HG02588 (cell line): ENCODE measurements around the gene PER1.

Experiments used
- ATAC-seq: cut with Tn5 transposase; IDR thresholded peaks from one replicate; pipeline ENCODE4 v1.9.1; 2021; ENCODE audit warnings: mild to moderate bottlenecking, moderate library complexity; ENCODE audit not compliant: unreplicated experiment

PER1 gene

GRCh38 chr17:8153957-8154607, 1.9 kb upstream of the PER1 start:
- no peak for ATAC-seq

GRCh38 chr17:8153525-8153956, 1.3 kb upstream of the PER1 start:
- ATAC-seq = no peak

- no peak for ATAC-seq
Measured at GRCh38 chr17:8153031-8153451, 837 bp upstream of the PER1 start.

GRCh38 chr17:8151641-8152111, 528 bp downstream of the PER1 start:
- no peak for ATAC-seq

GRCh38 chr17:8151120-8151640, 1.0 kb downstream of the PER1 start:
- ATAC-seq = no peak

- no peak for ATAC-seq
Measured at GRCh38 chr17:8150194-8151119, 1.7 kb downstream of the PER1 start.

DNA sequence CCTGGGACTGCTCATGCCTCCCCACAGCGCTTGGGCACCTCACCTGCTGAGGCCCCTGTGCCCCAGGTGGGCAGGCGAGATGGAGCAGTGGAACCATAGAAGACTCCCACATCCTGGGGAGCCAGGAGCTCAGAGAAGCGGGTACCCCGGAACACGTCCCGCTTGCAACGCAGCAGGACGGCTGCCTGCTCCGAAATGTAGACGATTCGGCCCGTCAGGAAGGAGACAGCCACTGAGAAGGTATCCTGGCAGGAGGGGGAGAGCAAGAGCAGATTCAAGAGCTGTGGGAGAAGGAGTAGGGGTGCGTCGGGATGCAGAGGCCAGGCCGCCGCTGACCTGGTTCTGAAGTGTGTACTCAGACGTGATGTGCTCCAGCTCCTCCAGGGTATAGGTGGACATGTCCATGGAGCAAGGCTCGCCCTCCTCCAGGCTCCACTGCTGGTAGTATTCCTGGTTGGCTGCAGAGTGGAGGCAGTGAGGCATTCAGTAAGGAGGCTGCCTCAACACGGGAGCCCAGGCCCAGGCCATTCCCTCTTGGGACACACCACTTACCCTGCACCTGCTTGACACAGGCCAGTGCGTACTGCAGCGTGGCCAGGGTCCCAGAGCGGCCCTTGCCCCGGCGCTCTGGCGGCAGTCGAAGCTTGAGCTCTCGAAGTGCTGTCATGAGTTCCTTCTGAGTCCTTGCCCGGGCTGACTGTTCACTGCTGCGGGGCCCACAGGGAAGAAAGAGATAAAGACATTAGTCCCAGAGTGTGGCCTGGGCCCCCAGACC, 2.6 kb downstream of the PER1 start:
- no peak for ATAC-seq

GRCh38 chr17:8148560-8148959, 3.6 kb downstream of the PER1 start:
- ATAC-seq = no peak

DNA sequence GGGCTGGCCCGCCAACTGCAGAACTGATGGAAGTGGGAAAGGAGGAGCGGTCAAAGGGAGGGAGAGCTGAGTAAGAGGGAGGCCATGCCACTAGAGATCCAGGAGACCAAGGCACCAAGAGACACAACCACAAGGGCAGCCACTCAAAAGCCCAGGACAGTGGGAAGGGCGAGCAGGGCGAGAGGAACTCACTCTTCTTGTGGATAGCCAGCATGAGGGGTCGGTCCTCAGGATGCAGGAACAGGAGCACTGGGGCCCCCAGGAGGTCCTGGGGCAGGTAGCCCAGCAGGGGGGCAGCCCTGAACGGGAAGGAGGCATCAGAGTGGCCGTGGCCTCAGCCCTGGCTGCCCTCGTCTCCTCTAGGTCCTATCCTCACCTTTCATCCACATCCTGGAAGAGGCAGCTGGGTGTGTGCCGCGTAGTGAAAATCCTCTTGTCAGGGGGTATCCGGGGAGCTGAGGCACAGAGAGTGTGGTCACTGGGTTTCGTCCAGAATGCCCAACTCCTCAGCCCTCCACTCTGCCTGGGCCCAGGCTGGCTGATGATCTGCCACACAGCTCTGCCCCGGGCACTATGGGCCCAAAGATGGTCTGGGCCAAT, 4.3 kb downstream of the PER1 start:
- no peak for ATAC-seq

- ATAC-seq = no peak
Measured at GRCh38 chr17:8147141-8147804, 4.9 kb downstream of the PER1 start.

DNA sequence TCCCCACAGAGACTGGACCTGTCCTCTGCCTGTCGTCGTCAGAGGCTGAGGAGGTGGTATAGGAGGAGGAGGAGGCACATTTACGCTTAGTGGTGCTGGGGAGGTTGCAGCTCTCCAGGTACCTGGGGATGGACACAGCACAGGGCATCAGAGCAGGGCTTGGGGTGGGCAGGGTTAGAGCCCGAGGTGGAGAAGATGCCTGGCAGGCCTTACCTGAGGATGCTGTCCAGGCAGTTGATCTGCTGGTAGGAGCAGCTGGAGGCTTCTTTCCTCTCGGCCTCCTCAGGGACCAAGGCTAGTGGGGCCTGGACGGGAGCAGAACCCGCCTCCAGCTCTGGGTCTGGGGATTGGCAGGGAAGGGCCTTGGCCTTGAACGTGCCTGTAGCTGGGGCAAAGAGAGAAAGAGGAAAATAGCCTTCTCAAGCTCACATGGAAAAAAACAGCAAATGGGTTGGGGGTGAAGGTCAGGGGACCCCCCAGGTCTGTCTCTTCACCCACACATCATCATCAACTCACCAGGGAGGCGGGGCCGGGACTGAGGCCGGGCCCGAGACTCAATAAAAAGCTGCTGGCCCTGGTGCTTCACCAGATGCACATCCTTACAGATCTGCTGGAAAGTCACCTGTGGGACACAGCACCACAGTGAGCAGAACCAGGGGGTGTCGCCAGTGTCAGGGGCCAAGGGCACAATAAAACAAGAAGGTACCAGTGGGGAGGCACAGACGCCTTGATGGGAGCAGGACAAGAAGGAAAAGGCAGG, 5.6 kb downstream of the PER1 start:
- ATAC-seq = no peak

- no peak for ATAC-seq
Measured at GRCh38 chr17:8145811-8146210, 6.4 kb downstream of the PER1 start.

GRCh38 chr17:8144401-8145231, 7.6 kb downstream of the PER1 start:
- no peak for ATAC-seq

- no peak for ATAC-seq
Measured at GRCh38 chr17:8143581-8144400, 8.4 kb downstream of the PER1 start.

DNA sequence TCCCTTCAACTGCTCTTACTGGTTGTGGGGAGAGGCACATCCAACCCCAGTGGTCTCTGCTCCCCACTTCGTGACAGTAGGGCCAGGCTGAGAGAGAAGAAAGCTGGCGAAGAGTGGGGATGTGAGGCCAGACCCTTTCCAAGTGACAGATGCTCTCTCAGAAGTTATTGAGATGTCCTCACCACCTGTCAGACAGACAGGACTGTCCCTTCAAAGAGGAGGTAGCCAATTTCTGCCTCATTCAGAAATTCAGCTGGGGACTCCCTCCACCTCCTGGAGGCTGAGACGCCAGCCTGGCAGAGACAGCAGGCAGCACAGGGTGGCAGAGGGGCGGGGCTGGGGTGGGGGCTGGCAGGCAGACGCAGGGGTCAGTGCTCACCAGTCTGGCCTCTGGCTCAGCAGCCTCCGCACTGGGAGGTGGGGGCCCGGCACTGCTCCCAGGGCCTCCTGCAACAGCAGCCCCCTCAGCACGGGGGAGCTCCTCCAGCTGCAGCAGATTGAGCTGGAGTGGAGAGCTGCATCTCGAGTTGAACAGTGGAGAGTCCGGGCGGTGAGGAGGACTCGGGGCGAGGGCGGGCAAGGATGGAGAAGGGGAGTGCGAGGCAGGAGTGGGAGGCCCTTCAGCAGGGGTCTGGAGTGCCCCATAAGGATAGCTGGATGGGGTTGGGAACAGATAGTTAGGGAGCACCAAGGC, 9.2 kb downstream of the PER1 start:
- ATAC-seq = no peak

DNA sequence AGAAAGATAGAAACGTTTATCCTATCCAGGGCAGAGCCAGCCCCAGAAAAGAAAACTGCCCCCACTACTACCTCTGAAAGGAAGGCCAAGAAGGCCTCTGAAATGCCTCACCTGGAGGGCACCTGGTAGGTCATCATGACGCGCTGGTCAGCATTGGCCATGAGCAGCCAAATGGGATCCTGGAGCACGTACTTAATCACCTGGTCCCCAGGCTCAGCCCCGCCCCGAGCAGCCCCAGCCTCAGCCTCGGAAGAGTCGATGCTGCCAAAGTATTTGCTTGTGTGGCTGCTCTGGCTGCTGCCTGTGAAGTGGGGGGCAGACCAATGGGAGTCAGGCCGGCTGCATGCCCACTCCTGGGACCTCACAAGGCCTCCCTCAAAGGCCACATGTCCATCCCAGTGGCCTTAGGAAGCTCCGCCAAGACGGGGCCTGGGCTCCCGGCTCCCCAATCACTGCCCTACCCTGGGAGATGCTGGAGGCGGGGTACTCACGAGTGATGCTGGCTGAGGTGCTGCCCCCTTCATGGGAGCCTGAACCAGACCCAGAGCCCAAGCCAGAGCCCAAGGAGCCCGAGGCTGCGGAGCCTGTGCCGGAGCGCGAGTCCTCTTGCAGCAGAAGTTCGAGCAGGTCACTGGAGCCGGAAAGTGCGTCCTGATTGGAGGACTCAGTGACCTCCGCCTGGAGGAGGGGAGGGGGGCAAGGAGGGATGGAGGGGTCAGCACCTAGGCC, 9.9 kb downstream of the PER1 start:
- ATAC-seq = no peak
